RWPE1 (cell line): ENCODE results near the gene TMEM187.

Experiments
- CTCF ChIA-PET: fragments of 350-600 bp; sonication (Branson Sonifier 250); formaldehyde crosslinking; extraction: SDS; loops from one replicate; lab custom pipeline; 2021; lab: Yijun Ruan, JAX
- POLR2A ChIA-PET: fragments of 400-600 bp; formaldehyde crosslinking; extraction: SDS; loops from one replicate; lab custom pipeline; 2020; ENCODE audit warnings: antibody characterized with exemption; ENCODE audit not compliant: low non-redundant PET; lab: Yijun Ruan, JAX
- DNase-seq: peaks from one replicate; pipeline ENCODE4 v3.0.0; 2012; ENCODE audit warnings: low spot score
- H3K27ac ChIP-seq: fragments of 450-650 bp; 2 replicates; pipeline ENCODE4 v1.5.1; 2017
- CTCF ChIP-seq: fragments of 450-650 bp; conservative IDR thresholded peaks from 2 replicates; pipeline ENCODE4 v1.5.1; 2017; ENCODE audit warnings: low read depth, mild to moderate bottlenecking

TMEM187 gene

GRCh38 chrX:154024271-154024670 is 51.7 kb downstream of the TMEM187 start:
- no peak for TF ChIP-seq CTCF
- H3K27ac ChIP-seq, result no peak overlapping the region
- CTCF ChIA-PET, result no interaction called here
- DNase-seq, result no peak
- POLR2A ChIA-PET, result interaction anchor here (1.0 kb wide), 1 partner anchor 12 kb away, joined by 3 read pairs; no protein-coding TSS in a partner anchor

GRCh38 chrX:154025230-154025629 is 52.7 kb downstream of the TMEM187 start:
- peak overlapping the region; percentile 53 for H3K27ac ChIP-seq
- DNase-seq, result no peak
- ChIA-PET POLR2A (no interaction called here), CTCF (no interaction called here)
- TF ChIP-seq CTCF, result no peak

DNA sequence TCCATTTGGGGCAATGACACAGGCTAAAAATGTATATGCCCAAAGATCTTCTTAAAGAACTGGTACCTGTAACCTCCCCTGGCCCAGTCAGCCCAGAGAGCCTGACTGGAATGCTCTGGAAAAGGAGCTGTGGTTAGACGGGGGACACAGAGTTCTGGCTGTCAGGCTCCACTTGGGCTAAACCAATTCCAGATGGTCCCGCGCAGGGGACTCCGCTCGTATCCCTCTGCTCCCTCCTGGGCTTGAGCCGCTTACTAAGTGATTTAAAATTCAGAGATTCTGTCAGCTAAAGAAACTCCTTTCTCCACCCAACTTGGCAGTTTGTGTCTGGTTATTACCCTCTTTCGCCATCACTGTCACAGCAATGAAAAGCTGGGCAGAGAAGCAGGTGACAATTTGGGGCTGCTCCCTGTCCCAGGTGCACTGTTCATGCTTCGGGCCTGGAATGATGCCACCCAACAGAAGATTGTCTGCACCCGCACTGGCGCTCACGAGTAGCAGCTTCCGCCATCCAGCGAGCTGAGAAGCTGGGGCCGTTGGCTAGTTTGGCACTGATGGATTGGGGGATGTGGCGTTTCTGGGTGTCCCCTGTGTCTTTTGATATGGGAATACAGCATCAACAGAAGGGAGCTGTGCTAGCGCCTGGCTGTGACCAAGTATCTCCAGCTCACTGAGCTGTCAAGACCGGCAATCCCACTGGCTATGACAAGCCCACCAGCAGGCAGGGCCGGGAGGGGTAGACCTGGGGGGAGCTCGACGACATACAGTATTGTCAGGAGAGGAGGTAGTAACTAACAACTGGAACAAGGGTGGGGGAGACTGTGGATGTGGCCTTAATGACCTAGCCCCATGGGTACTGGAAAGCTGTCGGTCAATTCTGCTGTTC is 53.8 kb downstream of the TMEM187 start:
- POLR2A ChIA-PET, result no interaction called here
- H3K27ac ChIP-seq, result peak overlapping the region; percentile 15; the same call in 1 of the 2 replicates
- TF ChIP-seq CTCF, result no peak
- CTCF ChIA-PET, result interaction anchor here (0.9 kb wide), 1 partner anchor 13 kb away, joined by 3 read pairs; no protein-coding TSS in a partner anchor
- no peak for DNase-seq

GRCh38 chrX:154027022-154027402 is 54.5 kb downstream of the TMEM187 start:
- TF ChIP-seq CTCF, result no peak
- DNase-seq, result no peak
- H3K27ac ChIP-seq, result 0 out of 2 replicates have a peak overlapping the region, but pooled peaks have one; percentile 15
- CTCF ChIA-PET, result no interaction called here
- POLR2A ChIA-PET, result no interaction called here

- CTCF ChIA-PET, result interaction anchor here (0.6 to 0.8 kb wide), 2 partner anchors 14 to 109 kb away, joined by 3 read pairs; no protein-coding TSS in a partner anchor
Measured at GRCh38 chrX:154027986-154028385, 55.4 kb downstream of the TMEM187 start.

More at GRCh38 chrX:154027986-154028385, 55.4 kb downstream of the TMEM187 start:
- DNase-seq, result no peak
- POLR2A ChIA-PET, result no interaction called here
- TF ChIP-seq CTCF, result no peak
- no peak overlapping the region for H3K27ac ChIP-seq
